Adipocyte (in vitro differentiated cells): ENCODE measurements around the gene MED15.

ENCODE experiments used
- DNase-seq: peaks from one replicate; pipeline ENCODE4 v3.0.0-alpha.2; 2015; ENCODE audit warnings: low read depth
- H3K27me3 ChIP-seq: replicated peaks from 2 replicates; pipeline ENCODE4 v1.7.0; 2013; ENCODE audit warnings: mild to moderate bottlenecking, low read length, moderate library complexity; ENCODE audit not compliant: control insufficient read depth, insufficient read depth
- H3K36me3 ChIP-seq: 2 replicates; pipeline ENCODE4 v1.7.0; 2013; ENCODE audit warnings: low read length, mild to moderate bottlenecking, moderate library complexity; ENCODE audit not compliant: control insufficient read depth, insufficient read depth, severe bottlenecking
- H3K4me1 ChIP-seq: 2 replicates; pipeline ENCODE4 v1.7.0; 2013; ENCODE audit warnings: mild to moderate bottlenecking, low read length, moderate library complexity; ENCODE audit not compliant: control insufficient read depth, insufficient read depth
- H3K4me3 ChIP-seq: 2 replicates; pipeline ENCODE4 v1.7.0; 2013; ENCODE audit warnings: mild to moderate bottlenecking, low read length, moderate library complexity
- H3K9ac ChIP-seq: 2 replicates; pipeline ENCODE4 v1.7.0; 2013; ENCODE audit warnings: mild to moderate bottlenecking, low read length, moderate library complexity
- H3K9me3 ChIP-seq: 2 replicates; pipeline ENCODE4 v1.7.0; 2013; ENCODE audit warnings: mild to moderate bottlenecking, low read length, moderate library complexity; ENCODE audit not compliant: control insufficient read depth

Gene MED15

DNA sequence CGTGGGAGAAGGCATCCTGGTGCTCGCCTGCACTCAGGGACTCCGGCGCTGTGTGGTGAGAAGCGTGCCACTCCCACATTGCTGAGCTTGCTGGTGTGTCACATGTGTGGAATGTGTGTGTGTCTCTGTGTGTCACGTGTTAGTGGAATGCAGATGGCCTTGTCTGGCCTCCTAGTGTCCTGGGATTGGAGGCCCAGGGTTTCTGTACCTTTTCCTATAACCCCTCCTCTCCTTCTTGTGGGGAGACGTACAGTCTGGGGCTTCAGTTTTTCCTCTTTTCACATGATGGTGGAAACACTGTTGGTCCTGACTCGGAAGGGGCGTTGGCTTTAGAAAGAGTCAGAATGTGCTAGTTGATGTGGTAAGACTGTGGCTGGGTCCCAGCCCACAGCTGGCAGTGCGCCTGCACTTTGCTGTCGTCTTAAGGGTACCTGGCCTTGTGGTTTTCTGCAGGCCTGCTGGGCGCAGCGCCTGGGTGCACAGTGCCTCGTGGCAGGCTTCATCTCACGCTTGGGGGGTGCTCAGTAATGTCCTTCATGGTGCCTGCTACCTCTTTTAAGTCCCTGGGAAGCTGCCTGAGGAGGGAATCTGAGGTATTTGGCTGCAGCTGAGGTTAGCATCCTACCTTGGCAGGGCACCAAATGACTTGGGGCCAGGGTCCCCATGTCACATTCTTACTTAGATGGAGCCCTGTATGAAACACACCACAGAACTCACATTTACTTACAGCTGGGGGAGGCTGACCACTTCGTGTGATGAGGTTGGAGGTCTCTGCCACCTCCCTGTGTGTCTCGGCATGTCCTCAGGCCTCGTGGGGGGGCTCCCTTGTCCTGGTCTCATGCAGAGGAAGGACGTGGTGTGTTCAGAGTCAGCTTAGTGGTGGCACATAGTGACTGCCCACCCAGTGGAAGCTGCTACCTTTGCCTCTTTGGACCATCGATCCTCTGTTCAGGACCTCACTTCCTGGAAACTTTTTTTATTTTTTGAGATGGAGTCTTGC lies 61.9 kb downstream of the MED15 start:
- Histone ChIP-seq H3K9me3 (no peaks in the 10 kb centered on the region), H3K9ac (peak overlapping the region; percentile 78), H3K4me1 (peaks cover 65% of the 10 kb centered on the region), H3K27me3 (no peaks in the 10 kb centered on the region), H3K4me3 (peak overlapping the region; percentile 19), H3K36me3 (peaks cover 72% of the 10 kb centered on the region)
- peak; percentile 95 for DNase-seq

- peak overlapping the region; percentile 20 for H3K9ac ChIP-seq
- peaks cover 54% of the 10 kb centered on the region for H3K4me1 ChIP-seq
- no peak overlapping the region for H3K4me3 ChIP-seq
- H3K27me3 ChIP-seq: no peaks in the 10 kb centered on the region
- peaks cover 75% of the 10 kb centered on the region for H3K36me3 ChIP-seq
- H3K9me3 ChIP-seq: no peaks in the 10 kb centered on the region
- DNase-seq: no peak
Observed at GRCh38 chr22:20571078-20571503, 63.7 kb downstream of the MED15 start.

- Histone ChIP-seq H3K9ac (peak overlapping the region; percentile 20), H3K4me1 (peaks cover 54% of the 10 kb centered on the region), H3K27me3 (no peaks in the 10 kb centered on the region), H3K9me3 (no peaks in the 10 kb centered on the region), H3K4me3 (no peak overlapping the region), H3K36me3 (peaks cover 75% of the 10 kb centered on the region)
- peak; percentile 59 for DNase-seq
Observed at GRCh38 chr22:20571531-20572007, 64.2 kb downstream of the MED15 start.

DNA sequence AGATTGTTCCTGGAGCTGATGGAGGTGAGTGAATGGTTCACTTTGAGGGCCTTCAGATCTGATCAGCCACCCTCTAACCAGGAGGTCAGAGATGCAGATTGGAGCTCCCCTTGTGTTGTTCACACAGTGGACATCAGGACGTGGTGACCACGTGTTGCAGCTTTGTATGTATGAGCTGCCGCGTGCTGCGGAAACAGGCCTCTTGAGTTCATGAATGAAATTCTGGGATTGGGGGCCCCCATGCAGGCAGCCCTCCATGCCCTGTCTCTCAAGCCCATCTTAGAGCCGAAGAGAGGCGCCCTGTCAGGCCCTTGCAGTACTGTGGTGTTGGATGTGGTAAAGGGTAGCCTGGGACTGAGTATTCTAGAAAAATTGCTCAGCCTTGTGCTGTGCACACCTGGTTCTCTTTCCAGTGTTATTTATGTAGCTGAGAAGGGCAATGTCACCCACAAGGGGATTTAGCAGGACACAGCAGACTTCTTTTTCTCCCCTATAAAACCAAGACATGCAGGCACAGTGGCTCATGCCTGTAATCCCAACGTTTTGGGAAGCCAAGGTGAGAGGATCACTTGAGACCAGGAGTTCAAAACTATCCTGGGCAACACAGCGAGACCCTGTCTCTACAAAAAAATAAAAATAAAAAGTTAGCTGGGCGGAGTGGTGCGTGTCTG lies 64.9 kb downstream of the MED15 start:
- no peak for DNase-seq
- peaks cover 54% of the 10 kb centered on the region for H3K4me1 ChIP-seq

GRCh38 chr22:20573176-20573832 lies 65.9 kb downstream of the MED15 start:
- no peaks in the 10 kb centered on the region for H3K27me3 ChIP-seq
- peaks cover 76% of the 10 kb centered on the region for H3K36me3 ChIP-seq
- no peak overlapping the region for H3K9ac ChIP-seq
- no peak for DNase-seq
- H3K4me1 ChIP-seq: peaks cover 50% of the 10 kb centered on the region
- H3K4me3 ChIP-seq: no peak overlapping the region
- no peaks in the 10 kb centered on the region for H3K9me3 ChIP-seq

More for the DNA sequence above, 64.9 kb downstream of the MED15 start:
- H3K4me3 ChIP-seq: no peak overlapping the region
- H3K36me3 ChIP-seq: peaks cover 78% of the 10 kb centered on the region
- H3K9ac ChIP-seq: no peak overlapping the region
- H3K27me3 ChIP-seq: no peaks in the 10 kb centered on the region
- no peaks in the 10 kb centered on the region for H3K9me3 ChIP-seq

GRCh38 chr22:20573833-20574615 lies 66.6 kb downstream of the MED15 start:
- DNase-seq: no peak
- no peaks in the 10 kb centered on the region for H3K27me3 ChIP-seq
- peaks cover 78% of the 10 kb centered on the region for H3K36me3 ChIP-seq
- no peaks in the 10 kb centered on the region for H3K9me3 ChIP-seq
- no peak overlapping the region for H3K9ac ChIP-seq
- no peak overlapping the region for H3K4me3 ChIP-seq
- peaks cover 42% of the 10 kb centered on the region for H3K4me1 ChIP-seq

- Histone ChIP-seq H3K36me3 (peaks cover 84% of the 10 kb centered on the region), H3K4me3 (no peak overlapping the region), H3K9me3 (no peaks in the 10 kb centered on the region), H3K4me1 (peaks cover 33% of the 10 kb centered on the region), H3K27me3 (no peaks in the 10 kb centered on the region), H3K9ac (no peak overlapping the region)
- no peak for DNase-seq
Observed at GRCh38 chr22:20574920-20575353, 67.5 kb downstream of the MED15 start.

- Histone ChIP-seq H3K9me3 (no peaks in the 10 kb centered on the region), H3K4me3 (no peak overlapping the region), H3K9ac (no peak overlapping the region), H3K27me3 (no peaks in the 10 kb centered on the region), H3K4me1 (peaks cover 29% of the 10 kb centered on the region), H3K36me3 (peaks cover 93% of the 10 kb centered on the region)
- DNase-seq: no peak
Observed at GRCh38 chr22:20575724-20576444, 68.5 kb downstream of the MED15 start.

GRCh38 chr22:20576445-20576816 lies 69.0 kb downstream of the MED15 start:
- no peaks in the 10 kb centered on the region for H3K9me3 ChIP-seq
- H3K36me3 ChIP-seq: peaks cover 93% of the 10 kb centered on the region
- H3K4me3 ChIP-seq: no peak overlapping the region
- peak overlapping the region; percentile 32 for H3K9ac ChIP-seq
- peaks cover 24% of the 10 kb centered on the region for H3K4me1 ChIP-seq
- H3K27me3 ChIP-seq: no peaks in the 10 kb centered on the region
- no peak for DNase-seq

GRCh38 chr22:20577045-20577444 lies 69.6 kb downstream of the MED15 start:
- H3K9me3 ChIP-seq: no peaks in the 10 kb centered on the region
- H3K36me3 ChIP-seq: peaks cover 93% of the 10 kb centered on the region
- H3K4me1 ChIP-seq: peaks cover 18% of the 10 kb centered on the region
- DNase-seq: no peak
- H3K27me3 ChIP-seq: no peaks in the 10 kb centered on the region
- H3K9ac ChIP-seq: peak overlapping the region; percentile 32
- no peak overlapping the region for H3K4me3 ChIP-seq
